Superior temporal gyrus (tissue), 1 donor: ENCODE results near the gene ACBD6.

Source experiments
- DNase-seq: peaks from one replicate; pipeline ENCODE4 v3.0.0-alpha.2; 2016; ENCODE audit errors: extremely low spot score

The ACBD6 gene

DNA sequence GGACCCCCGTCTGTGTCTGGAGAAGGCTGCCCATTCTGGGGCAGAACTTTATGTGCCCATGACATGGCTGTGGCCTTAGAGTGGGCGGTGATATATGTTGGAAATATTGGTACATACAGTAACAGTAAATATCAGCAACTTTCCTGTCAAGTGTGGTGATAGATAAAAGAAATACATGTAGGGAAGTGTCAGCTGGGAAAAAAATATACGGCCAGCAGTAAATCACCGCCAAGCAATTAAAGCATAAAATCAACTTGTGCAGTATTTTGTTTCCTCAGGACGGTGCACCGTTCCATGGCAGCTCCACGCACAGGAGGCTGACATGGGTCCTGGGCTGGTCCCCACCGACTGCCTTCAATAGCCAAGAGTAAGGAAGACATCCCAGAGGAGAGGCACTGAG lies 244.9 kb downstream of the ACBD6 start:
- no peak for DNase-seq

DNA sequence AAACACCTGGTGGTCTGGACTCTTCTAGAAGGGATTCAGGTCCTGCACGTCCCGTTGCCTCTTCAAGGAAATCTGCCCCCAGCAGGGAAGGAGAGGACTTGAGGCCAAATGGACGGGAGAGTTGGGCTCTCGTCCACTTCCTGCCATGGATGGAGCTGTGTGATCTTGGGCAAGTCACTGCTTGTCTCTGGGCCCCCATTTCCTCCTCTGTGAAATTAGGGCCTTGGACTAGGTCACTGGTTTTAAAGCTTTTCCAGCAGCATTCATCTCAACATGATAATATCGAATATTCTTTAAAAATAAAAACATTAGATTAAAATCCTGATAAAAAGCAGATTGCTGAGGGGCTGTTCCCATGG lies 245.4 kb downstream of the ACBD6 start:
- DNase-seq, result no peak

DNA sequence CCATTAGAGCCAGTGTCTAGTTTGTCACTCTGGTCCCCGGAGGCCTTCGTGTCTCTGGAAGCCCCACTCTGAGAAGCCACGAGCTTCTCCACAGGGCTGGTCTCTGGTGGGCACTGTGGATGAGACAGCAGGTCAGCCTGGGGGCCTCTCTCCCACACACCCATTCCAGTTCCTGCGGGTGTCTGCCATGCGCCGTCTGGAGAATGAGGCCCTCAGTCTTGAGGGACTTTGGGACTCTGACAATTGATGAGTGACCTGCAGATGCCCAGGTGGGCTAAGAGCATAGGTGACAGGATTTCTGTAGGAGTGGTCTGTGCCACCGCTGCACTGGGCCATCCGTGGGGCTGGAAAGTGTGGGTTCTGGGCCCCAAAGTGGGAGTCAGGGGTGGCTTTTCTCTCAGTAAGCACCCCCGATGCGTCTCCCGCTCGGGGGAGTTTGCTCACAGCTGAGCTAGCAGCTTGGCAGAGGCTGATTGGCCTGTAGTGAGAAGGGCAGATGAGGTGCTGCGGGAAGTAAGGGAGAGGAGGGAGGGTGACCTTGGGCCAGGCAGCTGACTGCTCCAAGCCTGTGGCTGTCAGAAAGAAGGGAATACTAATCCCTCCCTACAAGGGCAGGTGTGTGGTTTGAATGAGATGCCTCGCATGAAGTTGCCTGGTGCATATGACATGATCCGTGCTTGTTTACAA lies 245.9 kb downstream of the ACBD6 start:
- DNase-seq, result no peak

DNA sequence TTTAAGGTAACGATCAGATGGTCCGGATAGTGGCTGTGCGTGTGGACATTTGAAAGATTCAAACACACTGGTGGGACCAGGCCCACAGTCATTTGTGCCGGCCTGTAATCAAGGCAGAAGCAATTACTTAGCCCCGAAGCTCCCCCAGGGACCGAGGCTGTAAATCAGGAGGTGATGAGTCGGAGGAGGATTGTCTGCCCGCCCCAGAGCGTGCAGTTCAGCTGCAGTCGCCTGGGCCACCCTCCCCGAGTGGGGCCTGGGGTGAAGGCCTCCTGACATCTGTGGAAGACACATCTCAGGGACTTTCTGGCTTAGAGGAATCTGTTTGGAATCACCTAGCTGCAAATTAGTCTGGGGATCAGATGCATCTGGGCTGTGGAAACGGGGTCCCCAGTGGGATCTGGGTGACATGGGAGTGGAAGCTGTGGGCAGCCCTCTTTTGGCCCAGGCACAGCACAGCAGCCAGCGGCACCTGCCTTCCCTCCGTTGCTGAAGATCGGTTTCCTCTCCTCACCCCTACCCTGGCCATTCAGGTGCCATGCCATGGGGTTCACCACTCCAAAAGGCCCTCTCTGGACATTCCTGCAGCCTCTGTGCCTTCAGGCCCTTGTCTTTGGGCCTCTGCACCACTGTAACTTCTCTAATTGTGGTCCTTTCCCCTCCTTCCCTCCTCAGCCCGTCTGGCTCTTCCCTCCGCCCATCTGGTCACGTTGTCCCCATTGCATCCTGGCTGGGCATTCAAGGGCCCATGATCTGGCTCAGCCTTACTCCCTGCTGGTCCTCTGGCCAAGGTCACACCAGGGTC lies 246.6 kb downstream of the ACBD6 start:
- no peak for DNase-seq

DNA sequence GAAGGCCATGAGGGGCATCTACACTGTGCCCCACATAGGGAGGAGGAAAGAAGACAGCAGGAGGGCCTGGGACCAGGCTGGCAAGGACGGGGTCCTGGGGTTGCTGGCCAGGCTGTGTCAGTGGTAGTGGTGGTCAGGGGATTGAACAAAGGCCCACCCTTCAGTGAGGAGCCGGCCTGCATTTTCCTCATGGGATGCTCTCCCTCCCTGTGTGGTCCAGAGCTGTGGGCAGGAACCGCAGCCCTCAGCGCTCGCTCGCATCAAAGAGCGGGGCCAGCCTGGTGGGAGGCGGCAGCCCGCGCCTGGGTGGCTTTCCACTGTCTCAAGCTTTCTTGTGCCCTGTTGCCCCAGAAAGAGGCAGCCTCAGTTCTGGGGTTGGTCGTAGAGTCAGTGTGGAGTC lies 247.5 kb downstream of the ACBD6 start:
- DNase-seq, result no peak

DNA sequence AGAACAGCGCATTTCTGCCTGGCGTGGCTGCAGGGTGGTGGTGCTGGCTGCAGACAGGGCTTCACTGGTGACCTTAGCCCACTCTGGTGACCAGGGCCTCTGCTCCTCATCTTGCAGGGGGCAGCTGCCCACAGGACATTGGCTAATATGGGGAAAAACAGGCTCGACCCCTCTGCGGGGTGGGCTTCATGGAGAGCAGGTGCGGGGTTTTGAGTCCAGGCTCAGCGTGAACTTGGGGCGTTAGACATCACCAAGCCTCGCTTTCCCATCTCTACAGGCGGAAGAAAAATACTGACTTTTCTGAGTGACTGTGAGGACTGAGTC lies 247.9 kb downstream of the ACBD6 start:
- no peak for DNase-seq

DNA sequence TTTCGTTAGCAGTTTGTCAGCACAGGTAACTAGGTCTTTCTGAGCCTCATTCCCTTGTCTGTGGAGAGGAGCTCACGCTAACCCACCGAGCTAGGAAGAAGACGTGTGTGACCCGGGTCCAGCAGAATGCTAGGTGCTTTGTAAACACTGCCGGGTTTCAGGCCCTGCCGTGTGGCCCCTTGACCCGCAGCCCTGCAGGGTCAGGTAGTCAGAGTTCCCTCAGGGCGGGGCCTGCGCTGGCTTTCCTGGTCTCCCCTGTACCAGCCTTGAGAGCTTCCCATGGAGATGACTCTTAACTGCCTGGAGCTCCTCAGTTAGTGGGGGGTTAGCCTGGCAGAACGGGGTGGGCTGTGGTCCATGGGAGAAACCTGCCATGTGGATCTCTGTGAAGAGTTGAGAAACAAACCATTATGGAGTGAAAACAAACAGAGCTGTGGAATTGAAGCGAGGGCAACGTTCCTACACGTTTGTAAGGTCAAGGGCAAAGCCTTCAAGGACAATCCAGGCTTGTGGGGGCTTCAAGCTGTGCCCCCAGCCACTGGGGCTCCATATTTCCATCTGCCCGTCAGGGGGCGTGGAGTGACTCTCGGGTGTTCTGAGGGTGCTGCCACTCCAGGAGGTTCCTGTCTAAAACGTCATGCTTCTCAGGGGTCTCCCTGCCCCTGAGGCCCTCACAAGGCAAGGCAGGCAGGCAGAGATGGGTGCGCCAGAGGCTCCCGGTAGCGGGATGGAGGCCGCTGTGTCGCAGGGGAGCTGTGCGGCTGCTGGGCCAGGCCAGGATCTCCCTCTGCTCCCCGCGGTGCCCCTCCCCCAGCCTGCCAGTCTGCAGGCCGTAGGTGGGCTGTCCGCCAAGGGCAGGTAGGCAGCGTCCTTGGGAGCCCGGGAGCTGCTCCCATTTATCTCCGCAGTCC lies 248.5 kb downstream of the ACBD6 start:
- no peak for DNase-seq

DNA sequence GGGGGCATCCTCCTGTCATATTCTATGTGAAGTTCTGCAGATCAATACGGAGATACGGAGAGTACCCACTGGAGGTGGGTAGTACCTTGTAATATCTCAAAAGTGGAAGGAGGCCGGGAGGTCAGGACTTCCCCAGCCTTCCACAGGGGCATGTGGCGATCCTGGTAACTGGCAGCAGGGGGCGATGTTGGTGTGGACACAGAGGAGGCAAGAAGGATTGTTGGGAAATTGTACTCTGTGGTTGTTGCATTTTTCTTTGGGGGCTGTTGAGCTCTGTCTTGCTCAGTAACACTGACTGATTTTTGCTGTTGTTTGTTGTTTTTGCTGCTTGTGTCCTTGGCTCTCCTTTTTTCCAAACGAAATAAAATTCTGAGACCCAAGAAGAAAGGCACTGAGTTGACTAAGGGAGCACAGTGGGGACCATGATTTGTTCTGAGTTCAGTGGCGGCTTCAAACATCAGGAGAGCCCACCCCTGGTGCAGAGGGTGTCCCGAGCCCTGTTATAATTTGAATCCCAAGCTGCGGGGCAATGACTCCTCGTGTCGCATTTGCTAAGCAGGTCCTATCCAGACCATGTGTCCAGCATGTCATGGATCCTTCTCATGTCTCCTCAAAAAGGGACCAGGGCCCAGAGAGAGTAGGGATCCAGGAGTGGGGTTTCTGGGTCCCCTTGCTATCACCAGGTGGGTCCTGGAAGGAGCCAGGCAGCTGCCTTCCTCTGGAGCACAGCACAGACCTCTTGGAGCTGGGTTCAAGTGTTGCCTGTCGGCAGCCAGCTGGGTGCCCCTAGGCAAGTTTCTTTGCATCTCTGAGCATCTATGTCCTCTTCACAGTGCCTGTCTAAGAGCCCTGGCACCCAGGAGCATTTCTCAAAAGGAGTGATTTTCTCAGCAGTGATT lies 249.5 kb downstream of the ACBD6 start:
- peak; percentile 28 for DNase-seq

DNA sequence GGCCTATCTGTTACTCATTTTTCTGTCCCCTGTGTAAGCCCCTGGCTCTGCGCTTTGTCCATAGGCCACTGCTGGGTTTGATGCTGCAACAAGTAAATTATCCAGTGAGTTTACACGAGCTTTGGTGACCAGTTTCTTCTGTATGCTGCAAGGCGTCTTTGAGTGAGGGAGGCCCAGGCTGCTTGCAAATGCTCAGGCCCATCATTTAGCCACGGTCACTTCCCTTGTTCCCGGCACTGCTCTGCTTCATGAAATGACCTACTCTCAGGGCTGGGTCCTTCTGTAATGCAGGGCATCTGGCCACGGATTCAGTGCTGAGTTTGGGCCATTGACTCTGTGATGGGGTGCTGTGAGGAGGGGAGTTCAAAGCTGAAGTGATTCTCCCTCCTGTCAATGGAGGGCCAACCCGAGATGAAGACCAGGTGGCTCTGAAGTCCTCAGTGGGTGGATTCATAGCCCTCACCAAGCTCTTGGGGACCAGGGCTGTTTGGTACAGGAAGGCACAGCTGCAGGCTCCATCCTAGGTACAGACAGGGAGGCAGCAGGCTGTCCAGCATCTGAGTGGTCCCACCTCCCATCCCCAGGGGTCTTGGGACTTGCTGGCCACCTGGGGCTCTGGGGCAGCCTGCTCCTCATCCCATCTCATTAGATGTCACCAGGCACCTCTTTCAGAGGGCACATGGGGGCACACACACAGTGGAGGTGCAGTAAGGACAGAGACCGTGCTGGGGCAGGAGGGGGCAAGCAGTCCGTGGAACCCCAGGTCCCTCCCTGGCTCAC lies 250.7 kb downstream of the ACBD6 start:
- no peak for DNase-seq

DNA sequence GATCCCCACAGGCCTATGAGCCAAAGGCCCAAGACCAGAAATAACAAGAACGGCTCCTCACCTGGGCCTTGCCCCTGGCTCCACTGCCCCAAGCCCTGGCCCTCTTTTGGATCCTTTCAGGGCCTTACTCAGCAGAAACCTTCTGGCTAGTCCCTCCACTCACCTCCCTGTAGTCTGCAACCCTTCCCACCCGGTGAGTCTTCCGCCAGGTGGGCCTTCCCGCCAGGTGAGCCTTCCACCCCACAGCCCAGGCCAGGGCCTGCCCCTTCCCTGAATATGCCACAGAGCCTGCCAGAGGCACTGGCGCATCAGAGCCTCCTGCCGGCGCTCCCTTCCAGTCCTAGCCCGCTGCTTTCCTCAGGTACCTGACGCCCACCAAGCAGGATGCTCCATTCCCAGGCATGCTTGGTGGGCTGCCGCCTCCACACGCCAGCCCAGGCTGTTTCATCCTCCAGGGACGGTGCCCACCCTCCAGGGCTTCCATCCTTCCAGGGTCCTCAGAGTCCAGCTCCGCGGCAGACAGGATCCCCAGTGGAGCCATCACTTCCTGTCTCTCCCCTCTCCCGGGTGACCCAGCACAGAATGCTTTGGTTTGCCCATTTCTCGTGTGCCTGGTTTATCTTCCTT lies 251.4 kb downstream of the ACBD6 start:
- no peak for DNase-seq

DNA sequence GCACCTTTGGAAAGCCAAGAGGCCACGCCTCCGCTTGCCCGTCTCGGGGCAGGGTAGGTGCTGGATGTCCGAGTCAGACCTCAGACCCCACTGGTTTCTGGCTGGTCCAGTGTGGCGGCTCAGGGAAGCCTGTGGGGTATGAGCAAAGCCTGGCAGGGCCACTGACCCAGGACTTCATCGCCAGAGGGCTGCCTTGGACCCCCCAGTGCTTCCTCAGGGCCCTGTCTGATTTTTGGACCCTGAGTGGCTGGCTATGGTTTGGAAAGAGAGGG lies 251.9 kb downstream of the ACBD6 start:
- no peak for DNase-seq

DNA sequence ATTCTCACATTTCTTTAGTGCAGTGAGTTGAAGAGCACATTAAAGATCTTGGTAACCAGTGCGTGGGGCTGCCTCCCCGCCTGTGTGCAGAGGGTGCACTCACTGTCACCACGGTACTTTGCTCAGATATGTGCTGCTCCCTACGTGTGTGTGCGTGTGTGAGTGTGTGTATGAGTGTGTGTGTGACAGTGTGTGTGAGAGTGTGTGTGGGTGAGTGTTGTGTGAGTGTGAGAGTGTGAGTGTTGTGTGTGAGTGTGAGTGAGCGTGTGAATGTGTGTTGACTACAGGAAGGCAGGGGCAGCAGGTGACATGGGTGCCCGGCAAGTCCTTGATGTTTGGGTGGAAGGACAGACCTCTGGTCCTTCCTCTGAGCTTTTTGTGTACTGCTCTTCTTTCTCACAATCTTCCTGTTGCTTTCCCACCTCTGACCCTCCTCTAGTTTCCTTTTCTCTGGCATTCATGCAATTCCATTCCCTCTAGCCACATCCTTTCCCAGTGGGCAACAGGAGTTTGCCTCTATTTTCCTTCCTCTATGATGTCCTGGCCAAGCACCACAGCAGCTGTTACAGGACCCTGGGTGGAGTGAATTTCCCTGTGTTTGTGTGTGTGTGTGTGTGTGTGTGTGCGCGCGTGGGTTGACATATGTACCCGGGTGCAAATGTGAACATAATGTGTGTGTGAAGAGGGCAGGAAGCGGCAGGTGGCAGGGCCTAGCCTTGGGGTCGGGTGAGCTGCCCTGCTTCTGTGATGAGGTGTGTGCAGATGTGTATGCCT lies 252.5 kb downstream of the ACBD6 start:
- no peak for DNase-seq

DNA sequence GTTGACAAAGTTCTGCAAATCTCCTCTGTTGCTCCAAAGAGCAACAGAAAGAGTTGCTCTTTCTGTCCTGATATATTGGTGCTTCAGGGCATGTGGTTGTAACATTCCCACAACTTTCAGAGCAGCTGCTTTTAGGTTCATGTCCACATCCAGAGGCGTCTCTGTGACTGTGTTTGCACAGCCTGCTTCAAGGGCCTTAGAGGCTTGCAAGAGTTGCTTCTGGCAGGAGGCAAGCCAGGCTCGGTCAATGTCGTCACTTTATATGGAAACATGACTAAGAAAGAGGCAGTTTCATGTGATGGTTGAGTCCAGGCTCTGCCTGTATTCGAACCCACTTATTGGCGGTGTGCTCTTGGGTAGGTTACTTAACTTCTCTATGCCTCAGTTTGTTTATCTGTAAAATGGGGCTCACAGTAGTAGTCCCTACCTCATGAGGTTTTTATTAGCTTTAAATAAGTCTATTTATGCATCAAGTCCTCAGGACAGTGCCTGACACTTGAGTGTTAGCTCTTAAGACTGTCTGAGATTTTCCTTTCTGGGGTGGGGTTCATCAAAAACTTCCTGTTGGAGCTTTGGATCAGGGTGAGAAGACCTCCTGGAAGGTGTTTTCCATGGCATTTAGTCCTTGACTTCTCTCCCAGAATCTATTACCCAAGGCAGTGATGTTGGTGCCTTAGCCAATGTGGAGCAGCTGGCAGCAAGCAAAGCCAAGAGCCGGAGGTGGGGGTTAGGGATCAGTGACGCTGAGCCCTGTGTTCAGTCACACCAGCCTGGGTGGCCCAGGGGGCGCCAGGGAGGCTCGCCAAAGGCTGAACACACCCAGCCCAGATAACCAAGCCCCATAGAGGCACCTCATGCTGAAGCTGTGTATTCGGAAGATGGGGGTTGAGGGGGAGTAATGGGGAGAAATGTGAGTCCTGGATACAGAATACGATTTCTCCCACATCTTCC lies 253.4 kb downstream of the ACBD6 start:
- no peak for DNase-seq

DNA sequence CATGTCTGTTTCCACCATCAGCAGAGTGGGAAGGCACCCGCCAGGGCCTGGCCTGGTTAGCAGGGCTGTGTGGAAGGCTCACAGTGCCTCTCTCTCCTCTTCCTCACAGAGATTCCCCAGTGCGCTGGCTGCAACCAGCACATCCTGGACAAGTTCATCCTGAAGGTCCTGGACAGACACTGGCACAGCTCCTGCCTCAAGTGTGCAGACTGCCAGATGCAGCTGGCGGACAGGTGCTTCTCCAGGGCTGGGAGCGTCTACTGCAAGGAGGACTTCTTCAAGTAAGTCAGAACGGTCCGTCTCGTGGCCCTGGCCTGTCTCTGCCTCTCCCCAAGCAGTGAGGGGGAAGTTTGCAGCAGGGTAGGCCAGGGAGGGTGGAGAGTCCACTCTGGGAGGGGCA lies 254.2 kb downstream of the ACBD6 start:
- DNase-seq, result no peak

DNA sequence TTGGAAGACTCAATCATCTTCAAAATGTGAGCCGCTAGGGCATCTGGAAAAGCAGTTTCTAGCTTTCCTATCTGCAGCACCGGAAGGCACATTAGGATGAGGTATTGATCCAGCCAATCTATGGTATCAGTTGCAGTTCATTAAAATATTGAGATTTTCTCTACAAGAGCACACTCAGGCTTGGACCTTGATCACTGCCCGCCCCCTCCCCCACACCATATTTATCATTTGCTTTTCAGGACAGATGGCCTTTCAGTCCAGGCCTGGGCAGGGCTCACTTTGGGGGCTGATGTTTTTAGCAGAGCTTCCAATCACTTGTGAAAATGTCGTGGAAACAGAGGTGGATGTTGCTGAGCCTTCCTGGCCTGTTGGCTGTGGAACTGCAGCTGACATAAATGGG lies 254.8 kb downstream of the ACBD6 start:
- DNase-seq, result no peak

DNA sequence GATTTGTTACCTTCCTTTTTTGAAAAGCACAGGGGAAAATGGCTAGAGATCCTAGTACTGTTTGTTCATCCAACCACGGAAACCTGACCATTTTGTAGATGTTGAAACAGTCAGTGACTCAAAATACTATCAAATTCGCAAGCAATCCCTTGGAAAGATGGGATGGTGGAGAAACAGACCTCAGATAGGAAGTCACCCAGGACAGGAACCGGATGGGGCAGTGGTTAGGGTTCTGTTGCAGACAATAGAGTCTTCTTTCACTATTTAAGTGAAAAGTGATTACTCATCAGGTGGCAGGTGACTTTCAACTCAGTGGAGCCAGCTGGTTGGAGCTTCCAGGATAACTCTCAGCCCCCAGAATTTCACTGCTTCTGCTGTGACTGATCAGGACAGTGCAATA lies 255.3 kb downstream of the ACBD6 start:
- DNase-seq, result no peak

DNA sequence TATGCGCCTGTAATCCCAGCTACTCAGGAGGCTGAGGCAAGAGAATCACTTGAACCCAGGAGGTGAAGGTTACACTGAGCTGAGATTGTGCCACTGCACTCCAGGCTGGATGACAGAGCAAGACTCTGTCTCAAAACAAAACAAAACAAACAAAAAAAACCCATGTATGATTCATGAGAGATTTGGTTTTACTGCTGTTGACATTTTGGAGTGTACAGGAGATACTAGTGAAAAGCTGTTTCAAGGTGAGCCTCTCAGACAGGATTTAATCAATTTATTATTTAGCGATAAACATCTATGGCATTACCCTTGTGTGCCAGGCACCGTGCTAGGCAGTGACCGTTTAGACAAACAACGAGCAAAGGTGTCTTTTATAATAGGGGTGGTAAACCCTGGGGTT lies 255.8 kb downstream of the ACBD6 start:
- DNase-seq, result no peak

DNA sequence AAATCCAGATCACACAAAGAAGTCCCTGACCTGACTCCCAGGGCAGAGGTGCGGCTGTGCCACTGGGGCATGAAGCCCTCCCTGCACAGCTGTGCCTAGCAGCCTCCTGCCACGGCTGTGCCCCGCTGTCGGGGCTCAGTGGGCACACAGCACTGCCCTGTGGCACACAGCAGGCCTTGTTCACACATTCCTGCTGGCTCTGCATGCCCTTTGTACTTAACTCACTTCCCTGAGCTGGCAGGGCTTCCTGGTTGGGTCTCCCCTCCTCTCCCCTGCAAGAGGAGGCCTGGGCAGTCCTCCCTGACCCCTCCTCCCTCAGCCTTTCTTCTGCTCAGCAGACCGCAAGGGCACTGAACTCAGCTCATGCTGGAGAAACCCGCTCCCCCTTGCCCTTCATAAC lies 257.5 kb downstream of the ACBD6 start:
- DNase-seq, result no peak
